Measurements from ENCODE around the gene IFNA6.

Gene IFNA6

GRCh38 chr9:21326526-21327139, 24.1 kb downstream of the IFNA6 start:
- no peak for DNase-seq

GRCh38 chr9:21324047-21324446, 26.6 kb downstream of the IFNA6 start:
- no peak for DNase-seq

DNA sequence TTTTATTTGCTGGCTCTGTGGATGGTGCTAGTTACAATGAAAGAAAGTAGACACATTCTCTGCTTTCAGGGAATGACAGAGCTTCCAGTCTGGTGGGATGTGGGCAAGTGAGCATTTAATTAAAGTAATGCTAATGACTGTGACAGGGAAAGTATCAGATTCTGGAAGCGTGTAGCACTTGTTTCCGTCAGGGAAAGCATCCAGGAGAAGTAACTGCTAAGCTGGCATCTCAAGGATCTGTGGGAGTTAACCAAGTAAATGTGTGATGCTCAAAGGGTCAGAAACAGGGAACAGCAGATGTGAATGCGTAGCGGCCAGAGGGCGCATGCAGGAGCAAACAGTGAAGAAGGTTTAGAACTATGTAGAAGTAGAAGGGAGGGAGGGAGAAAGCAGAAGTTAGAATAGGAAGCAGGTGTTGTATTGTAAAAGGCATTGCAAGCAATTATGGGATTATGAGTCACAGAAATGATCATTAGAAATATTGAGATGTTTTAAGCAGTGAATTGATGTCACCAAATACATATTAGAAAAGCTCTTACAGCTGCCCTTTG, 27.7 kb downstream of the IFNA6 start:
- no peak for DNase-seq

DNA sequence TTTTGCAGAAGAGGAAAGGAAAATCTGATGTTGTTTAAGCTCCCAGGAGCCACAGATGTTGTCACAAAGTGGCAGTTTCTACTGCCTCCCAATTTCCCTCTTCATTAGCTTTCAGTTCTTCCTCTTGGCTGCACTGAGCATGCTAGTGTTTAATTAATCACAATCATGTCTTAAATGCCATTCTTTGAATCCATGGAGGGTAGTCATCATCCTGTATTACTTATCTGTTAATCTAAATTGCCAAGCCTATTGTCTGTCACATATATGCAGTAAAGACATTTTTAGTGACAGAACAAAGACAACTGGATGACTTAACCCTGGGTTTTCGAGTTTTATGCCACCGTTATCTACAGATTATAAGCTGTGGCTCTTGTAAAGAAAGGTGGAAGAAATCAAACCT, 30.2 kb downstream of the IFNA6 start:
- no peak for DNase-seq

DNA sequence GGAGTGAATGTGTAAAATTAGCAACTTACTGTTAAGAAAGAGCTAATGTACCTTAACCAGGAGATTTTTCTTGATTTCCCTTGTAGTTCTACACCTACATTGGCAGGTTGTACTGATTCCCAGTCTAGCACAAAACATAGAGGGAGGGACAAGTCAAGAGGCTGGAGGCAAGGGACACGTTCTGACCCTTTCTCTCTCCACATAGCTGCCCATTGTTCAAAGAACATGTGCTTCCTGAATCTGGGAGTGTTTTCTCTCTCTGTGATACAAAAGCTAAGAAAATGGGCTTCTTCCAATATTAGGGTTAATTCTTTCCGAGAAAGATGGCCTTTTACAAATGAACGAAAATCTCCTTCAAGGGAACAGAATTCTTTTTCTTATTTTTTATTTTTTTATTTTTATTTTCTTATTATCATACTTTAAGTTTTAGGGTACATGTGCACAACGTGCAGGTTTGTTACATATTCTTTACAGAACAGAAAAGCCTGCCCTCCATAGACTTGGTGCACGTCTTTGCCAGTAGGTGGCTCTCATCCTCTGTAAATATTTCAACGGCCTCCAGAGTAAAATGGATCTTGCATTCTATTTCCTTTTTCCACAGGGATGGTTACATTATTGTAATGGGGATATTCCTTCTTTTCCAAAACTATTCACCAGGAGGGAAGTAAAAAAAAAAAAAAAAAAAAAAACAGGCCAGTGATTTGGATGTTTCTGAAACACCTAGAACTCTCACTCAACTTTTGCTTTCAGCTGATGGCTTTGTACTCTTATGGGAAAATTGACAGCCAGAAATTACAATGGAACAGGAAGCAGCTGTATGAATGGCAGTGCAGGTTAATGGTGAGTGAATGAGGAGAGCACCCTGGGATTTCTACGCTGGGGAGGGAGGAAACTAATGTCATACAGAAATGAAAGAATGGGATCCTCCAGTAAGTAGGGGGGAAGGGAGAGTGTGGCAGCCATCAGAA, 32.4 kb downstream of the IFNA6 start:
- no peak for DNase-seq

- no peak for DNase-seq
Observed at GRCh38 chr9:21316860-21317259, 33.8 kb downstream of the IFNA6 start.

DNA sequence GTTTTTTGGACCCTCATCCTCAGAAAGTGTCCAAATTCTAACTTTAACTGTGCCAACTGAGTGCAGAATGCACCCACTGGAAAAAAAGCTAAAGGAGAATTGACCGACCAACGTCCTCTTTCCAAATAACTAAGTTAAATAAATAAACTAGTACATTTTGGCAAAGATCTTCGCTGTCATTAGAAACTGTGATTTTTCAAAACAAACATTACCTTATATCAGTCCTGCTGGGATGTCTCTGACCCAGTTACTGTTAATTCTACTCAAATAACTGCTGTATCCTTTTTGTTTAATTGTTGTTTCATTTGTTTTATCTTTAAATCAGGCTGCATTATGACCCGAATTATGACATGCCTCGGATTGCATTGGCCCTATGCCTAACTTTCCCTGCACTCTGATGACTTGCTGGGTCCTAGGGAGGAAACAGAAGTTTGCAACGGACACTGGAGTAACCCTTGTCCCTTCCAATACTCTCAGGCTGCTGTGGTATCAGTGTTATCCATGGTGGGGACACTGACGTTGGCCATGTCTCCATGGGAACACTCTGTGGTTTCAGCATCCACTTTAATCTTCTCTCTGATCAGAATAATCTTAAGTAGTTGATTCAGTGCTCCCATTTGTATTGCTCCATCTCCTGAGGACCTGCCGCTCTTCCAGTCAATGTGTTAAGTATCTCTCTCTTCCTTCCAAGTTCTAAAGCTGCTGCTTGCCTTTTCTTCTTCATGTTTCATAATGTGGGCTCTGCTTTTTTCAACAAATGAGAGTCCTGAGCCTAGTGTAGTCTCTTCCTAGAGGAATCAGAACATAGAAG, 34.5 kb downstream of the IFNA6 start:
- DNase-seq: no peak

- no peak for DNase-seq
Observed at GRCh38 chr9:21314152-21314551, 36.5 kb downstream of the IFNA6 start.

DNA sequence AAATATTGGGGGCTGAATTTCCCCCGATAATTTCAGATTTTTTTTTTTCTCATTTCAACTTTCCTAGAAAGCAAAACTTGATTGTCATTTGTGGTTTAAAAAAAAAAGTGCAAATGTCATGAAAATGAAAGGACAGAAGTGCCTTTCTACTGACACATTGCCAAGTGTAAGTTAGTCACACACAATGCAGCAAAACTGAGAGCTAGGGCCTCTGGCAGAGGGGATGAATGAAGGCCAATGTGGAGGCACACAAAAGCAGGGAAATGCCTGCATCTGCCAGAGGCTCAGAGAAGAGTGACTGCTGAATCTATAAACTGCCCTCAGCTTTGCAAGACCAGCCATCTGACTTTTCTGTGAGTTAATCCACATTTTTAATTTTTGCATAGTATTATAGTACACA, 38.8 kb downstream of the IFNA6 start:
- no peak for DNase-seq

DNA sequence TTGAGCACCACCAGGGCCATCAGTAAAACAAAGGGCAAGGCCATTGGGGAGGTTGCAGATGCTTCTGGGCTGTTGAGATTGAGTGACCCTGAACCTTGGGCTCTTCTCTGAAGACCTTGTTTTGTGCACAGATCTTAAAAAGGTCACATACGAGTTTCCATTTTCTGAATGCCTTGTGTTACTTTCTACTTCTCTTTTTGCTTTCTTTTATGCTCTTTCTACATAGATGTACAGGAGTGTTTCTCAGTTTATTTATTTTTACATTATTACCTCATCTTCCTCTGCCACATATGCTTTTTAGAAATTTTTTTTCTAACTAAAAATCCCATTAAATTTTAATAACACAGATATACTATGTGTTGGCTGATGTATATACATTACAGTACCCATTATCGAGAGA, 45.5 kb downstream of the IFNA6 start, which contains the start of gene IFNA5:
Gene IFNA5 (minus strand): TSS at position 101 of the 400 bp plus-strand sequence. CDS start 57 bp downstream, at position 44.
- no peak for DNase-seq

All from stimulated activated CD4-positive, alpha-beta T cell treated with anti-CD3 and anti-CD28 coated beads, Interleukin-2, amount 100 ng/mL, for 24 hours (primary cell).